ENCODE results near the gene ALG12. TPM values are rescaled to one million over a fixed set of nuclear protein-coding genes. Genes with fewer than 3 reads are reported as not detected.

The ALG12 gene
- total and polyA plus RNA-seq, 2 of the 13 experiments (the other 11 are each of a cell fraction or from before 2014, with no cell fraction given) = 7.8 to 15.8 TPM

DNA sequence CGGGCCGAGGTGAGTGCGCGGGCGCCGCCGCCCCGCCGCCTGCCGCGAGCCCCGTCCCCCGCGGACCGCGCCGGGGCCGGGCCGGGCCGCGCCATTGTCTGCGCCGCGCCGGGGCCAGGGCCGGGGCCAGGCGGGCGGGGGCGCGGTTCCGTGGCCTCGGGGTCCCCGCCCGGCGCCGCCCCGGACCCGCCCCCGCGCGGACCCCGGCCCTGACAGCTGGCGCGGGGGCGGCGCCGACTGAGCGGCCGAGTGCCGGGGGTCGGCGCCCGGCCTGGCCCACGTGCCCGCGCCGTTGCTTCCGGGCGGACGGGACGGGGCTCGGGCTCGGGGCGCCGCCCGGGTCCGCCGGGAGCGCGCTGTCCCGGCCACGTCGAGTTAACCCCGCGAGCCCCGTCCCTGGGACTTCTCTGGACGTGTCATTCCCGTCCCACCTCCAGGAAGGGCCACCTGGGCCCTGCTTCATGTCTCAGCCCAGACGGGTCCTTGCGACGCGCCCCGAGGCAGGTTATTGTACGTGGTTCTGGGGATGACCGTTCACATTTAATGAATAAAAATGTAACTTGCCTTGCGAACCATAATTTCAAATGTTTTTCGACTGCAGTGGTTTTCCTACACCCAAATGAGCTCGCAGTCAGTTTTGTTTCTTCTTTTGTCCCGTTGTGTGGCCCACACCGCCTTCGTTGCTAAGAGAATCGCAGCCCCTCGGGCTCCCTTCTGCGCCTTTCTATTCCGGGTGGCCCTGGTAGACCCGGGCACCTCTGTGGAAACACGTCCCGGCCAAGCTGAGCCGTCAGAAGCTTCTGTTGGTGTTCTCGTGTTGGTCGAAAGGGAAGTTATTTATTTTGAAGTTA lies 64.0 kb downstream of the ALG12 start (continued):
- TF ChIP-seq, protein P1, sequence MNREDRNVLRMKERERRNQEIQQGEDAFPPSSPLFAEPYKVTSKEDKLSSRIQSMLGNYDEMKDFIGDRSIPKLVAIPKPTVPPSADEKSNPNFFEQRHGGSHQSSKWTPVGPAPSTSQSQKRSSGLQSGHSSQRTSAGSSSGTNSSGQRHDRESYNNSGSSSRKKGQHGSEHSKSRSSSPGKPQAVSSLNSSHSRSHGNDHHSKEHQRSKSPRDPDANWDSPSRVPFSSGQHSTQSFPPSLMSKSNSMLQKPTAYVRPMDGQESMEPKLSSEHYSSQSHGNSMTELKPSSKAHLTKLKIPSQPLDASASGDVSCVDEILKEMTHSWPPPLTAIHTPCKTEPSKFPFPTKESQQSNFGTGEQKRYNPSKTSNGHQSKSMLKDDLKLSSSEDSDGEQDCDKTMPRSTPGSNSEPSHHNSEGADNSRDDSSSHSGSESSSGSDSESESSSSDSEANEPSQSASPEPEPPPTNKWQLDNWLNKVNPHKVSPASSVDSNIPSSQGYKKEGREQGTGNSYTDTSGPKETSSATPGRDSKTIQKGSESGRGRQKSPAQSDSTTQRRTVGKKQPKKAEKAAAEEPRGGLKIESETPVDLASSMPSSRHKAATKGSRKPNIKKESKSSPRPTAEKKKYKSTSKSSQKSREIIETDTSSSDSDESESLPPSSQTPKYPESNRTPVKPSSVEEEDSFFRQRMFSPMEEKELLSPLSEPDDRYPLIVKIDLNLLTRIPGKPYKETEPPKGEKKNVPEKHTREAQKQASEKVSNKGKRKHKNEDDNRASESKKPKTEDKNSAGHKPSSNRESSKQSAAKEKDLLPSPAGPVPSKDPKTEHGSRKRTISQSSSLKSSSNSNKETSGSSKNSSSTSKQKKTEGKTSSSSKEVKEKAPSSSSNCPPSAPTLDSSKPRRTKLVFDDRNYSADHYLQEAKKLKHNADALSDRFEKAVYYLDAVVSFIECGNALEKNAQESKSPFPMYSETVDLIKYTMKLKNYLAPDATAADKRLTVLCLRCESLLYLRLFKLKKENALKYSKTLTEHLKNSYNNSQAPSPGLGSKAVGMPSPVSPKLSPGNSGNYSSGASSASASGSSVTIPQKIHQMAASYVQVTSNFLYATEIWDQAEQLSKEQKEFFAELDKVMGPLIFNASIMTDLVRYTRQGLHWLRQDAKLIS (CRISPR knock-in tag; IDR thresholded peaks at IDR 0.05) = no peak
- TF ChIP-seq CREB1 (IDR thresholded peaks at IDR 0.05) = no peak
- TF ChIP-seq CREB1 (CRISPR knock-in tag; IDR thresholded peaks at IDR 0.05) = no peak
- TF ChIP-seq IKZF4 (CRISPR knock-in tag; IDR thresholded peaks at IDR 0.05; ENCODE audit: borderline replicate concordance, low read depth, not compliant biosample characterization) = no peak

GRCh38 chr22:49852898-49853894 lies 65.0 kb downstream of the ALG12 start, which contains the start of gene ZBED4:
Gene ZBED4, plus strand, starts transcription at chr22:49853844. Its CDS starts 29,819 bp downstream, at chr22:49883663.
- ATAC-seq = peak; percentile 74
- Histone ChIP-seq H3K79me2 (ENCODE audit: insufficient read depth, low read length) (peaks cover 37% of the 10 kb centered on the region), H3K4me1 (ENCODE audit: insufficient read depth, low read length) (peaks cover 69% of the 10 kb centered on the region), H3K4me3 (replicated peaks in 1 of 3; ENCODE audit: insufficient read depth in 1 of 3, low read depth in 2 of 3, low read length in 3 of 3) (peak within 1 kb of the TSS; percentile 86 to 97 (median 87)), H3K36me3 (replicated peaks in 1 of 2; ENCODE audit: control insufficient read depth in 1 of 2, insufficient read depth in 2 of 2, low read length in 2 of 2) (no peaks in the 10 kb centered on the region), H4K20me1 (ENCODE audit: insufficient read depth, low read length) (peaks cover 32% of the 10 kb centered on the region), H3K9ac (ENCODE audit: insufficient read depth, low read depth, low read length) (peak within 1 kb of the TSS; percentile 98), H3K27ac (ENCODE audit: extremely low read length, insufficient read depth, low read length) (peak within 1 kb of the TSS; percentile 99), H3K27me3 (ENCODE audit: control insufficient read depth in 1 of 2, insufficient read depth in 2 of 2, low read length in 2 of 2) (peaks cover 7 to 19% of the 10 kb centered on the region in 2 experiments), H3K4me2 (ENCODE audit: low read depth, low read length) (peak within 1 kb of the TSS; percentile 94), H3K9me3 (ENCODE audit: low read length) (no peaks in the 10 kb centered on the region), H2AFZ (ENCODE audit: low read length) (no peak within 1 kb of the TSS)
- peak; percentile 53 for FAIRE-seq
- POLR2A ChIA-PET = interaction anchor here (1.0 to 1.6 kb wide), 4 partner anchors 15 to 289 kb away, joined by 3 to 6 read pairs (median 4); no protein-coding TSS in a partner anchor
- in situ Hi-C loops (cut with HindIII; ENCODE audit: extremely low pct_ligation_motif_present, low pct_unique_long_range_greater_than_20kb) (no loop called here), intact Hi-C loops (cut with micrococcal nuclease; ENCODE audit: unreplicated experiment) (loop anchor here (1.0 kb wide), 1 partner anchor 65 kb away; the partner anchor contains the start of genes ALG12 and CRELD2)
- DNase-seq (ENCODE audit: low spot score) = peak; percentile 90
- WGBS (ENCODE audit: low lambda C conversion rate) = 0% methylated on average over 29 of the region's 127 CpGs
- TSS peak; percentile 97 for BruUV-seq (replicated peaks)
- CTCF ChIA-PET (ENCODE audit: low intra/inter-chr PET ratio, low total read pairs) = no interaction called here
- TF ChIP-seq, protein P2, sequence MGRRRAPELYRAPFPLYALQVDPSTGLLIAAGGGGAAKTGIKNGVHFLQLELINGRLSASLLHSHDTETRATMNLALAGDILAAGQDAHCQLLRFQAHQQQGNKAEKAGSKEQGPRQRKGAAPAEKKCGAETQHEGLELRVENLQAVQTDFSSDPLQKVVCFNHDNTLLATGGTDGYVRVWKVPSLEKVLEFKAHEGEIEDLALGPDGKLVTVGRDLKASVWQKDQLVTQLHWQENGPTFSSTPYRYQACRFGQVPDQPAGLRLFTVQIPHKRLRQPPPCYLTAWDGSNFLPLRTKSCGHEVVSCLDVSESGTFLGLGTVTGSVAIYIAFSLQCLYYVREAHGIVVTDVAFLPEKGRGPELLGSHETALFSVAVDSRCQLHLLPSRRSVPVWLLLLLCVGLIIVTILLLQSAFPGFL (CRISPR knock-in tag; IDR thresholded peaks at IDR 0.05) = no peak
- TF ChIP-seq, protein P3, sequence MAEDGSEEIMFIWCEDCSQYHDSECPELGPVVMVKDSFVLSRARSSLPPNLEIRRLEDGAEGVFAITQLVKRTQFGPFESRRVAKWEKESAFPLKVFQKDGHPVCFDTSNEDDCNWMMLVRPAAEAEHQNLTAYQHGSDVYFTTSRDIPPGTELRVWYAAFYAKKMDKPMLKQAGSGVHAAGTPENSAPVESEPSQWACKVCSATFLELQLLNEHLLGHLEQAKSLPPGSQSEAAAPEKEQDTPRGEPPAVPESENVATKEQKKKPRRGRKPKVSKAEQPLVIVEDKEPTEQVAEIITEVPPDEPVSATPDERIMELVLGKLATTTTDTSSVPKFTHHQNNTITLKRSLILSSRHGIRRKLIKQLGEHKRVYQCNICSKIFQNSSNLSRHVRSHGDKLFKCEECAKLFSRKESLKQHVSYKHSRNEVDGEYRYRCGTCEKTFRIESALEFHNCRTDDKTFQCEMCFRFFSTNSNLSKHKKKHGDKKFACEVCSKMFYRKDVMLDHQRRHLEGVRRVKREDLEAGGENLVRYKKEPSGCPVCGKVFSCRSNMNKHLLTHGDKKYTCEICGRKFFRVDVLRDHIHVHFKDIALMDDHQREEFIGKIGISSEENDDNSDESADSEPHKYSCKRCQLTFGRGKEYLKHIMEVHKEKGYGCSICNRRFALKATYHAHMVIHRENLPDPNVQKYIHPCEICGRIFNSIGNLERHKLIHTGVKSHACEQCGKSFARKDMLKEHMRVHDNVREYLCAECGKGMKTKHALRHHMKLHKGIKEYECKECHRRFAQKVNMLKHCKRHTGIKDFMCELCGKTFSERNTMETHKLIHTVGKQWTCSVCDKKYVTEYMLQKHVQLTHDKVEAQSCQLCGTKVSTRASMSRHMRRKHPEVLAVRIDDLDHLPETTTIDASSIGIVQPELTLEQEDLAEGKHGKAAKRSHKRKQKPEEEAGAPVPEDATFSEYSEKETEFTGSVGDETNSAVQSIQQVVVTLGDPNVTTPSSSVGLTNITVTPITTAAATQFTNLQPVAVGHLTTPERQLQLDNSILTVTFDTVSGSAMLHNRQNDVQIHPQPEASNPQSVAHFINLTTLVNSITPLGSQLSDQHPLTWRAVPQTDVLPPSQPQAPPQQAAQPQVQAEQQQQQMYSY (CRISPR knock-in tag; IDR thresholded peaks at IDR 0.05) = peak; percentile 96
- no peak for TF ChIP-seq NR2F1 (CRISPR knock-in tag; IDR thresholded peaks at IDR 0.05)
